GM12873 (cell line): ENCODE measurements around the gene NEURL3.

Experiments
- TF ChIP-seq, protein P1 (sequence below): IDR thresholded peaks from 2 replicates; pipeline ENCODE4 v1.5.1; 2012; ENCODE audit warnings: low read depth, mild to moderate bottlenecking, moderate library complexity, low read length, control low read depth; ENCODE audit not compliant: insufficient read depth; ENCODE audit errors: missing control alignments

The NEURL3 gene

DNA sequence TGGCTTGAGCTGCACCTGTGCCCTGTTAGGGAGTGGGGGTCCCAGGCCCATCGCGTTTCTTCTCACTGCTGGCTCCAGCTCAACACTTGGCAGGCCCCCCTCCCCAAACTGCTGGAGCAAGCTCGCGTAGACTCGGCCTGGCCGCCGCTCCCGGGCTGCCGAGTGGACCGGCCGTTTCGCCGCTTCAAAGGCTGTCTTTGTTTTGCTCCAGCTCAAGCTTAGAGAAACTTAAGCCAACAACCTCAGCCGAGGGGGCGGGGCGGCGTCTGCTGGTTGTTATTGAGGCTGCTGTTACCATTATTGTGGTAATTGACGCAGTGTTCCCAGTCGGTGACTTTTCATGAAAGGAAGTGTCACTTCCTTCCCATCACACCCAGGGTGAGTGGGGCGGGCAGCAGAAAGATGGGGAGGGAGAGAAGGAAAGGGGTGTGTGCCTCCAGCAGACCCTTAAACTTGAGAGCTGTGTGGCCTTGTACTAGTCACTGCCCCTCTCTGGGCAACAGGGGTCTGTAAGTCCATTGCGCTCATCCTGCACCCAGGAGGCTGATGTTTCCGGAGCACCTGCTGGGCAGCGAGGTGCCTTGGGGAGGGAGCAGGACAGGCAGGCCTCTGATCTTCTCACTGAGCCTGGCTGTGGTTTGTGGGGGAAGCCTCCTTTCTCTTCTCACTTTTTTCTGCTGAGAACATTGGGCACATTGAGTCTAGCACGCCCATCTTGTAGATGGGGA, 33.5 kb upstream of the NEURL3 start:
- TF ChIP-seq, protein P1, sequence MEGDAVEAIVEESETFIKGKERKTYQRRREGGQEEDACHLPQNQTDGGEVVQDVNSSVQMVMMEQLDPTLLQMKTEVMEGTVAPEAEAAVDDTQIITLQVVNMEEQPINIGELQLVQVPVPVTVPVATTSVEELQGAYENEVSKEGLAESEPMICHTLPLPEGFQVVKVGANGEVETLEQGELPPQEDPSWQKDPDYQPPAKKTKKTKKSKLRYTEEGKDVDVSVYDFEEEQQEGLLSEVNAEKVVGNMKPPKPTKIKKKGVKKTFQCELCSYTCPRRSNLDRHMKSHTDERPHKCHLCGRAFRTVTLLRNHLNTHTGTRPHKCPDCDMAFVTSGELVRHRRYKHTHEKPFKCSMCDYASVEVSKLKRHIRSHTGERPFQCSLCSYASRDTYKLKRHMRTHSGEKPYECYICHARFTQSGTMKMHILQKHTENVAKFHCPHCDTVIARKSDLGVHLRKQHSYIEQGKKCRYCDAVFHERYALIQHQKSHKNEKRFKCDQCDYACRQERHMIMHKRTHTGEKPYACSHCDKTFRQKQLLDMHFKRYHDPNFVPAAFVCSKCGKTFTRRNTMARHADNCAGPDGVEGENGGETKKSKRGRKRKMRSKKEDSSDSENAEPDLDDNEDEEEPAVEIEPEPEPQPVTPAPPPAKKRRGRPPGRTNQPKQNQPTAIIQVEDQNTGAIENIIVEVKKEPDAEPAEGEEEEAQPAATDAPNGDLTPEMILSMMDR: peak; percentile 1

DNA sequence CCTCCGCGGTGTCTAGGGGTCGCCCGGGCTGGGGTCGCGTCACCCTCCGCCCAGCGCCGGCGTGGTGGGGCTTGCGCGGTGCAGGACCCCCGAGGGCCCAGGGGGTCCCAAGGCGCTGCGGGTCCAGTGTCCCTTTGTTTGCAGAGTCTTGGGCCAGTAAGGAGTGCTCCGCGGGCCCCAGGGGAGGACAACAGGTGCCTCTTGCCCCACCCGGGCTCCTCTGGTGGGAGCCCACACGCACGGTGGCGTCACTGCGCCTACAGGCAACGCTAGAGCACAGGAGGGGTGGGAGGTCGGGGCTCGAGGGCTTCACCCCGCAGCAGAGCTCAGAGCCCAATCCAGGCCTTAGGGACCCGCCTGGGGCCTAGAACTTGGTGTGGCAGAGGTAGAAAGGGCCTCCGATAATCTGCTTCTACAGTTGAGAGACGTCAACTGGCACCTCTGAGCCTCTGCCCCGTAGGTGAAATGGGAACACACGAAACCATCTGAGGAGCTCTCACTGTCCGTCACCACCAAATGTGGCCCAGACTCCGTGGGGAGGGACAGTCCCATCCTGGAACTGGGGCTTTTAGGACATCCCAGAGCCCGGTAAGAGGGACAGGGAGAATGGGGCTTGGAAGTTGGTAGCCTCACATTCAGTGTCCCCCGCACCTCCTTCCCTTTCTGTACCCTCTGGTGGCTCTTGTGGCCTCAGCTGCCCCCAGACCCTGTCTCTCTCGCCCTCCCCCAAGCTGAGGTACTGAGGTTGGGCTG, 32.8 kb upstream of the NEURL3 start:
- TF ChIP-seq, protein P1: no peak

DNA sequence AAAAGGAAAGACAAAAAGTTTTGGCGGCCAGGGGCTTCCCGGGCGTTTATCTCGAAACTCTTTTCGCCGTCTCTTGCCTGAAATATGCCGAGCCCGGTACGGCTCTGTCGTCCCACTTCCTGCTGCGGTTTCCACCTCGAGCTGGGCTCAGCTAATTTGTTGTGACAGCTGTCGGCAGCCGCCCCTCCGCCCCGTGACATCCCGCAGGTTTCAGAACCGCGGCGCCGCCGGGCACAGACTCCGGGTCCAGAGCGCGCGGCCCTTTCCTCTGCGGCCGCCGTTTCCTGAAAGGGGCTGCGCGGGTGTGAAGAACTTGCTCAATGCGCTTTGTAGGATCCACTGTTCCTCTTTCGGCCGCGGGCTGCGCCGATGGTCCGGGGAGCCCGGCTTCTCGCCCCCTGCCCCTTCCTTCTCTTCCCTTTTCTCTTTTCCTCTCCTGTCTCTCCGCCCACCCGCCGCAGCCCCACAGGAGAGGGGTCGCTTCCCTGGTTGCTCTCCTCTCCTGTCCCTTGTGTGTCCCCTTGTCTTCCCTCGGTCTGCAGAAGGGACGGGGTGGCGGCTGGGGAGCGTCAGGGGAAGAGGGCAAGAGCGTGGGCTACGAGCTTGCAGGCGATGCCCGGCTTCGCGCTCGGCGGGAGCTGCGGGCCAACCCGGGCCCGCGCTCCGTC, 32.0 kb upstream of the NEURL3 start:
- TF ChIP-seq, protein P1: no peak

DNA sequence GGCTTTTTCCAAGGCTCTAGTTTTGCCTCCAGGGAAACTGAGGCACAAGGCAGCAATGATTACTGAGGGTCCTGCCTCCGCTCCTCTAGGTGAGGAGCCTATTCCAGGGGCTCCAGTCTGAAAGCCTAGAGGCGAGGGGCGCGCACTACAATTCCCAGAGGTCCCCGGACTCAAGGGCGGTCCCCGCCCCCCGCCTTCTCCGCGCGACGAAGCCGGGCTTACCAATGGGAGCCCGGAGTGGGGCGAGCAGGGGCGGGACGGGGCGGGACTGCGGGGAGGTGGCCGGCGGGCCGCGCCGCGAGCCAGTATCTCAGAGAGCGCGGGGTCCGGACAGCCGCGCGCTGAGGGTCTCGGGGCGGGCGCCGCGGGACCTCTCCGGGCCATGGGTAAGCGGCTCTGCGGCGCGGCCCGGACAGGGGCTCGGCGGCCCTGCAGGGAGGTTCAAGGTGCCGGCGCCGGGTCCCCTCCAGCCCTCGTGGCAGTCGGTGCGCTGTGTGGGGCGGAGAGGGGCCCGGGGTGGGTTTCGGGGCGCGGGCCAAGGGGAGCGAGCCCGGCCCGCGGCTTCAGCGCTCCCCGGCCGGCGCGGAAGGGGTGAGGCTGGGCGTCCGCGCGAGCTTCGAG, 31.4 kb upstream of the NEURL3 start, which contains the start of gene ARID5A:
ARID5A (plus strand) TSS at position 308 of the 621 bp plus-strand sequence; CDS start at position 383, 75 bp downstream.
- TF ChIP-seq, protein P1: peak; percentile 39

DNA sequence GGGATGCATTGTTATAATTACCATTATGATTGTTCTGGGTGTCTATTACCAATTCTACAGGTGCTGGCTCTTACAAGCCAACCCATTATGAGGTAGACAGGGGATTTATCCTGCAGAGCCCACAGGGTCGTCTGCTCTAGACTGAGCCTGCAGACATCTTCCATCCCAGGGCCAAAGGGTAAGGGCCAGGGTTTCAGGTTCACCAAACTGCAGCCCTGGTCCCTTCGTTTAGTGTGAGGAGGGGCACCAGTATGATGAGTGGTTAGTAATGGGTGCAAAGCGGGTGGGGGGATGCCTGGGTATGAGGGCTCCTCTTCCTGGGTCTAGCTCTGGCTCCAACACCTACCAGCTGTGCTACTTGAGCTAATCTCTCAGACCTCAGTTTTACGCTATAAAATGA, 30.2 kb upstream of the NEURL3 start:
- TF ChIP-seq, protein P1: no peak

DNA sequence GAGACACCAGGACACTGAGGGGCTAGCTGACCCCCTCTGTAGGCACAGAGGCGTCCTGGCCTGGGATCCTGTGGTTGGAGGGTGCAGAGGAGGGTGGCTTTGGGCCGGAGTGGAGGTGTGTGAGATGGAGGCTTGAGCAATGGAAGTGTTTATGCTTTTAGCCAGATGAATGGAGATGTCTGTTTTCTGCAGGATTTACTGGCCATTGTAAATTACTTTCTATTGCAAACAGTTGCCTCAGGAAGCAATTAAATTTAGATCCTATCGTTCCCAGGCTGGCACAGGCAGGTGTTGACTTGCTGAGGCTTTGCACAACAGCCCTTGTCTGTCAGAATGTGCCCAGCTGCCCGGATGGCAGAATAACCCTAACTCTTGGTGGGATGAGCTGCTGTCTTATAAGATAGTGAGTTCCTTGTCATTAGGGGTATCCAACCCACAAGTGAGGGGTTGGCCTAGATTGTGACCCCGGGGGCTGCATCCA, 29.6 kb upstream of the NEURL3 start:
- TF ChIP-seq, protein P1: no peak
